Putamen (tissue), 1 donor: ENCODE data around the gene RYR2.

Experiments
- DNase-seq: peaks from one replicate; pipeline ENCODE4 v3.0.0-alpha.2; 2016; ENCODE audit warnings: low spot score

Gene RYR2

GRCh38 chr1:237041795-237042525 lies at the start of gene RYR2:
Gene RYR2, plus strand, starts transcription at chr1:237042184. Its CDS starts 338 bp downstream, at chr1:237042522.
- no peak for DNase-seq

DNA sequence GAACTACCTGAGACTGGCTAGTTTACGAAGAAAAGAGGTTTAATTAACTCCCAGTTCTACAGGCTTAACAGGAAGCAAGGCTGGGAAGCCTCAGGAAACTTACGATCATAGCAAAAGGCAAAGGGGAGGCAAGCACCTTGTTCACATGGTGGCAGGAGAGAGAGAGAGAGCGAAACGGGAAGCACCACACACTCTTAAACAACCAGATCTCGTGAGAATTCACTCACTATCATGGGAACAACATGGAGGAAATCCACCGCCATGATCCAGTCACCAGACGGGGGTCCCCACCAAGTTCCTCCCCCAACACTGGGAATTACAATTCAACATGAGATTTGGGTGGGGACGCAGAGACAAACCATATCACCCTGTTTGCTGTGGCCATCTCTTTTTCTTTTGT lies 49.5 kb upstream of the RYR2 start:
- DNase-seq = no peak

GRCh38 chr1:236994450-236994849 lies 47.5 kb upstream of the RYR2 start:
- DNase-seq = no peak

- DNase-seq = no peak
Observed at GRCh38 chr1:236997361-236997760, 44.6 kb upstream of the RYR2 start.

GRCh38 chr1:236997882-236998281 lies 44.1 kb upstream of the RYR2 start:
- DNase-seq = no peak

DNA sequence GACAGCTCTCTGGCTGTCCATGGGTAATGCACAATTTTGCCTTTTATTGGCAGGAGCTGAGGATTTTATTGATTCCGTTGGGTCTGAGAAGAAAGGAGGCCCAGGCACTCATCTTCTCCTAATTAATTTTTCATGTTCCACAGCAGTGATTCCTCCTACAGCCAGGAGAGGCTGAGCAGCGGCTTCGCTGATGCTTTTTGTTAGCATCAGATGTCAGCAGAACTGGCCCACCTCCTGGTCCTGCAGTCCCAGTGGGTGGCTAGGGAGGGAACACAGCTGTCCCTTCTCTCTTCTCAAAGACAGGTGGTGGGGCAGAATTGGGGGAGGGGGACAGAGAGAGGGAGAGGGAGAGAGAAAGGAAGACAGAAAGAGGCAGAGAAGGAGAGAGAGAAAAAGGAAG lies 43.4 kb upstream of the RYR2 start:
- DNase-seq = no peak

DNA sequence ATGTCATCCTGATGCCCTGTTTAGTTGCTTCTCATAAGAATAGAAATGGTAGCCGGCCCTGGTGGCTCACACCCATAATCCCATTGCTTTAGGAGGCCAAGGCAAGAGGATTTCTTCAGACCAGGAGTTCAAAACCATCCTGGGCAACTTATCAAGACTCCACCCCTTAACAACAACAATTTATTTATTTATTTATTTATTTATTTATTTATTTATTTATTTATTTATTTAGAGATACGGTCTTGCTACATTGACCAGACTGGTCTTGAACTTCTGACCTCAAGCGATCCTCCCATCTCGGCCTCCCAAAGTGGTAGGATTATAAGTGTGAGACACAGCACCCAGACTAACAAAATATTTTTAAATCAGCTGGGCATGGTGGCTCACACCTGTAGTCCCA lies 41.8 kb upstream of the RYR2 start:
- no peak for DNase-seq

- DNase-seq = no peak
Observed at GRCh38 chr1:237003516-237003915, 38.5 kb upstream of the RYR2 start.

DNA sequence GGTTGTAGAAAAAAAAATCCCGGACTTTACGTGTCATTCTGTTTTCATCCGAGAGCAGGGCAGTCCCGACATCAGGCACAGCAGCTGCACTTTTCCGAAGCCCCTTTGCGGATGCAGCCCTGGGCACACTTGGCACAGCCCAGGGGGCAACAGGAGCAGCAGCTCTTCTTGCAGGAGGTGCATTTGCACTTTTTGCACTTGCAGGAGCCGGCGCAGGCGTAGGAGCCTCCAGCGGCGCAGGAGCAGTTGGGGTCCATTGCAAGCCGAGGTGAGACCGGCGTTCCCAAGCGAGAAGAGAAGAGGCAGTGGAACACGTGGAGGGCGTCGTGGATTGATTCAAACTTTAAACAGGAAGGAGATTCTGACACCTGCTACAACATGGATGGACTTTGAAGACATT lies 37.9 kb upstream of the RYR2 start, which contains the start of gene MT1HL1:
MT1HL1 (minus strand) TSS at position 326 of the 400 bp plus-strand sequence; CDS start at position 257, 69 bp downstream.
- no peak for DNase-seq

DNA sequence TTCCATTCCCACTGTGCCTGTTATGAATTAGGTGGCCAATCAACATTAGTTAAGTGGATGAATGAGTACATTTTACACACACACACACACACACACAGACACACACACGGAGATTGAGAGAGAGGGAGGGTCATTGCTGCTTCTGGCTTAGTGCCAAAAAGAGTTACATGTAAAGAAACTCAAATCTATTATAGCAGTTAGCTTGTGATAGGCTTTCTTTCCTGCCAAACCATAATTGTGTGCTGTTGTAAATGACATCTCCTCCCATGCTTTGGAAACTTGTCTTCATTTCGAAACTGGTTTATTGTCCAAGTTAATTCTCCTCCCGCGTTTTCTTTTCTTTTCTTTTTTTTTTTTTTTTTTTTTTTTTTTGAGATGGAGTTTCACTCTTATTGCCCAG lies 36.3 kb upstream of the RYR2 start:
- no peak for DNase-seq

GRCh38 chr1:237007147-237007881 lies 34.7 kb upstream of the RYR2 start:
- DNase-seq = no peak

DNA sequence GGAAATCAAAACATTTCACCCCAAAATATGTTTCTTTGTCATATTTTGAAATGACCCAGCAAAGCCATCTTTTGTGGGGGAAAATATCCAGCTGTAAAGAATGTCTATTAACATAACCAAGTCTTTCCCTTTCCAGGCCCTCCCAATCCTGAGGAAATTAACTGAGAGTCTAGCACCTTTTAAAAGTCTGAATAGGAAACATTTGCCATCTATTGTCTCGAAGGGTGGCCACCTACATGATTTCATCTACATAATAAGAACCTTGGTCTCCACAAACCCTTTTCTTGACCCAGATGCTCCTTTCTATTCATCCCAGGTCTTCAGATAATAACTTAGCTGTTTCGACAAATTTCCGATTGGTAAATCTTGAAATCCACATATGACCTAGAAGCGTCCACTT lies 32.4 kb upstream of the RYR2 start:
- DNase-seq = no peak

DNA sequence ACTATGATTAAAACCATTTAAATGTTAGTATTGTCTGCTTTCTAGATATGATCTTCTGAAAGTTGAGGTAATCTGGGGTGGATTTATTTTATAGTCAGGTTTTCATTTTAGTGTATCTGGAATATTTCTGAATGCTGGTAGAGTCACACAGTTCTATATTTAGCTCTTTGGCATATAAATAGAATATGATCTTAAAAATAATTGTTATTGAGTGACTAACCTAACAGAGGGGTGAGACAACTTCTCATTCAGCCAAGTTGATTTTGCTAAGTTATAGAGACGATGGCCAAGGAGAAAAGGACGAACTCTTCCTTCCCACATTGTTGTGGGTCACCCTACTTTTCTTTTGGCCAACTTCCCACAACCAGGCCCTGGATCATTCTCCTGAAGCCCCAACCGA lies 30.6 kb upstream of the RYR2 start:
- DNase-seq = no peak

GRCh38 chr1:237012361-237012760 lies 29.6 kb upstream of the RYR2 start:
- no peak for DNase-seq

DNA sequence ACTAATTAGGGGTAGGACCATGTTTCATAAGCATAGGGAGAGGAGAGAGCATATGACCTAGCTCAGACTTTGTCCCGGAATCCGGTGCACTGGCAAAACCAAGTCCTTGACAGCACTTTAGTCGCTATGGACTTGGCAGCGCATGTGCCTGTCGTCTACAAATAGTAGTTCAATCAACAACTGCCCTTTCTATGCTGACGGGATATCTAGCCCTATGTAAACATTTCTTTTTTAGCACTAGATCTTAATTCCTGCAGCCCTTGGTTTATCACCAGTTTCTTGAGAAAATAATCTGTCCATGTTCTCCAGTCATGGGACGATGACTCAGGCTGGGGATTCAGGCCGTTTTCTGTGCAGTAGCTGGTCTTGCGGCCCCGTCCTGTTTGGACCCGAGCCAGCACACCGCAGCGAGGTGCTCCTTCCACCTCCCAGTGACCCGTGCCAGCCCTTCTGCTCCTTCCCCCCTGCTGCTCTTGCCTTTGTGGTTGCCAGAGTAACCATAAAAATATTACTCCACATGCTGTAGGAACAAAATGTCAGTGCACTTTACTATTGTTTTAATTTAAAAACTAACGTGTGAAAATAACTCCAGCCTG lies 29.1 kb upstream of the RYR2 start:
- no peak for DNase-seq

- DNase-seq = no peak
Observed at GRCh38 chr1:237013608-237014007, 28.4 kb upstream of the RYR2 start.

DNA sequence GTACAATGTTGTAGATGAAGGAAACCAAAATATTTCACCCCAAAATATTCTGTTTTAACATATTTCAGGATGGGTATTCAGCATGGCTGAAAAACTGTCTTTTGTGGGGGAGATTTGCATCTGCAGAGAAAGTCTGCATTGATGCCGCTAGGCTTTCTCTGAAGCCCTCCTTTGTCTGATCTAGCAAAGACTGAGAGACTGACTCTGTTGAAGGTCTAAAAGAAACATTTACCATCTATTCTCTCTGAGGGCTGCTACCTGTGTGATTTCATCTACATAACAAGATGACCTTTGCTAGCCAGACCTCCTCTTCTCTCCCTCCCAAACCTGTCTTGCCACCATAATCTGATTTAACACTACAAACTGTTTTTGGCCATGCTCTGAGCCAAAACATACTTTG lies 25.4 kb upstream of the RYR2 start:
- no peak for DNase-seq

DNA sequence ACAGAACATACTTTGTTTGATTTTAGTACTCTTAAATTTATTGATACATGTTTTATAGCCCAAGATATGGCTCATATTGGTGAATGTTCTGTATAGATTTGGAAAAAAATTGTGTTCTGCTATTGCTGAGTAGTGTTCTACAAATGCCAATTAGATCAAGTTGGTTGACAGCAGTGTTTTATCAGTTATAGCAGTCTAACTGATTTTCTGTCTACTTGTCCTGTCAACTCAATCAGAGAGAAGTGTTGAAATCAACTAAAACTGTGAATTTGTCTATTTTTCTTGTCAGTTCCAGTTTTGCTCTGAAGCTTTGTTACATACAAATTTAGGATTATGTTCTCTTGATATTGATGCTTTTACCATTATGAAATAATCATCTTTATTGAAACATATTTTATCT lies 23.1 kb upstream of the RYR2 start:
- no peak for DNase-seq

GRCh38 chr1:237025358-237026074 lies 16.5 kb upstream of the RYR2 start:
- DNase-seq = no peak

- DNase-seq = no peak
Observed at GRCh38 chr1:237029240-237029639, 12.7 kb upstream of the RYR2 start.

DNA sequence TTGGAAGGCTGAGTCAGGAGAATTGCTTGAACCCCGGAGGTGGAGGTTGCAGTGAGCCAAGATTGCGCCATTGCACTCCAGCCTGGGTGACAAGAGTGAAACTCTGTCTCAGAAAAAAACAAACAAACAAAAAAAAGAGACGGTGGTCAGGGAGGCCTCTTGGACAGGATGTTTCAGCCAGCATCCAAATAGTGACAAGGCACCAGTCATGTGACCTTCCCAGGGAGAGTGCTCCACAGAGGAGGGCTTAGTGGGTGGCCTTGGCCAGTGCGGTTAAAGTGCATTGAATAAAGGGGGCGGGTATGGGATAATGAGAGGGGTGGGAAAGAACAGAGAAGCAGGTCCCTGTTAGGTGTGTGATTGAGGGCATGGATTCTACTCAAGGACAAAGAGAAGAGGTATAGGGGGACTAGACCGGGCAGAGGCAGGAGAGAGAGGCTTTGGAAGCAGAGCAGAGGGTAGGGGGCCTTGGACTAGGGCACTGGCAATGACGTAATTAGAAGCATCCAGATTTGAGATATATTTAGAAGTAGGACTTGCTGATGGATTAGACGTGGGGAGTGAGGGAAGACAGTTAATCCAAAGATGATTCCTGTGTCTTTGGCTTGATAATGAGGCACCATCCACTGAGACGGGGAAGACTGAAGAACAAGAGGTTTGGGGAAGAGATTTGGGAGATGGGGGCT lies 12.0 kb upstream of the RYR2 start:
- no peak for DNase-seq

DNA sequence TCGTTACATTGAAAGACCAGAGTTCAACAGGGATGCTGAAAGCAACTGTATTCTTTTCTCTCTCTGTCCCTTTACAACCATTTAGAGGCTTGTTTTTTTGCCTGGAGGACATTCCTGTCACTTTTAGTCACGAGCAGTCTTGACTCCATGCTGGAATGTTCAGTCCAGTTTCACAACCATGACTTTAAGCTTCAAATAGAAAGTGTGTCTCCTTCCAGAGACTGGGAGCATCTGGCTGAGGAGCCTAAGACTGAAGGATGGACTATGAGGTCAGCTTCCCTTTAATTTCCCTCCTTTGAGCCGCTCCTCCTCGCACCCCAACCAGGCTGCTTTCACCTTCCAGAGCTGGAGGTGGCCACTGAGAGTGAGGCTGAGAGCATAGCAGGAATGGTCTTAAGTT lies 10.5 kb upstream of the RYR2 start:
- no peak for DNase-seq
